Measurements from ENCODE around the gene TNF.

- TF ChIP-seq, protein P1, sequence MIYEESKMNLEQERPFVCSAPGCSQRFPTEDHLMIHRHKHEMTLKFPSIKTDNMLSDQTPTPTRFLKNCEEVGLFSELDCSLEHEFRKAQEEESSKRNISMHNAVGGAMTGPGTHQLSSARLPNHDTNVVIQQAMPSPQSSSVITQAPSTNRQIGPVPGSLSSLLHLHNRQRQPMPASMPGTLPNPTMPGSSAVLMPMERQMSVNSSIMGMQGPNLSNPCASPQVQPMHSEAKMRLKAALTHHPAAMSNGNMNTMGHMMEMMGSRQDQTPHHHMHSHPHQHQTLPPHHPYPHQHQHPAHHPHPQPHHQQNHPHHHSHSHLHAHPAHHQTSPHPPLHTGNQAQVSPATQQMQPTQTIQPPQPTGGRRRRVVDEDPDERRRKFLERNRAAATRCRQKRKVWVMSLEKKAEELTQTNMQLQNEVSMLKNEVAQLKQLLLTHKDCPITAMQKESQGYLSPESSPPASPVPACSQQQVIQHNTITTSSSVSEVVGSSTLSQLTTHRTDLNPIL (CRISPR knock-in tag; IDR thresholded peaks at IDR 0.05; ENCODE audit: low read depth) = no peak
- TF ChIP-seq ZFP3 (CRISPR knock-in tag; IDR thresholded peaks at IDR 0.05) (no peak), ISL1 (CRISPR knock-in tag; IDR thresholded peaks at IDR 0.05) (no peak), TCF4 (CRISPR knock-in tag; IDR thresholded peaks at IDR 0.05; ENCODE audit: borderline replicate concordance) (no peak), ESRRG (CRISPR knock-in tag; IDR thresholded peaks at IDR 0.05) (no peak), ZC3H10 (CRISPR knock-in tag; IDR thresholded peaks at IDR 0.05) (no peak), OSR1 (CRISPR knock-in tag; IDR thresholded peaks at IDR 0.05) (no peak), ZFP30 (CRISPR knock-in tag; IDR thresholded peaks at IDR 0.05) (no peak), TOX (CRISPR knock-in tag; IDR thresholded peaks at IDR 0.05; ENCODE audit: borderline replicate concordance) (no peak)
- TF ChIP-seq, protein P2, sequence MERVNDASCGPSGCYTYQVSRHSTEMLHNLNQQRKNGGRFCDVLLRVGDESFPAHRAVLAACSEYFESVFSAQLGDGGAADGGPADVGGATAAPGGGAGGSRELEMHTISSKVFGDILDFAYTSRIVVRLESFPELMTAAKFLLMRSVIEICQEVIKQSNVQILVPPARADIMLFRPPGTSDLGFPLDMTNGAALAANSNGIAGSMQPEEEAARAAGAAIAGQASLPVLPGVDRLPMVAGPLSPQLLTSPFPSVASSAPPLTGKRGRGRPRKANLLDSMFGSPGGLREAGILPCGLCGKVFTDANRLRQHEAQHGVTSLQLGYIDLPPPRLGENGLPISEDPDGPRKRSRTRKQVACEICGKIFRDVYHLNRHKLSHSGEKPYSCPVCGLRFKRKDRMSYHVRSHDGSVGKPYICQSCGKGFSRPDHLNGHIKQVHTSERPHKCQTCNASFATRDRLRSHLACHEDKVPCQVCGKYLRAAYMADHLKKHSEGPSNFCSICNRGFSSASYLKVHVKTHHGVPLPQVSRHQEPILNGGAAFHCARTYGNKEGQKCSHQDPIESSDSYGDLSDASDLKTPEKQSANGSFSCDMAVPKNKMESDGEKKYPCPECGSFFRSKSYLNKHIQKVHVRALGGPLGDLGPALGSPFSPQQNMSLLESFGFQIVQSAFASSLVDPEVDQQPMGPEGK (CRISPR knock-in tag; IDR thresholded peaks at IDR 0.05; ENCODE audit: borderline replicate concordance) = no peak
Observed at GRCh38 chr6:31580438-31580740, 5.0 kb downstream of the TNF start.
